H1 (cell line): ENCODE results near the gene FAM228B. TPM values are rescaled to one million over a fixed set of nuclear protein-coding genes. Genes with fewer than 3 reads are reported as not detected.
A peak's percentile ranks its signal among the peaks of the same experiment; 100 is the strongest.

Experiments used
- CTCF ChIA-PET: fragments of 300-600 bp; sonication (Branson Sonifier 250); formaldehyde crosslinking; loops from one replicate; lab custom pipeline; 2021; ENCODE audit not compliant: partially characterized antibody; lab: Charles Lee
- POLR2A ChIA-PET: fragments of 300-600 bp; sonication (Branson Sonifier 250); formaldehyde crosslinking; loops from one replicate; lab custom pipeline; 2021; ENCODE audit warnings: inconsistent platforms; ENCODE audit not compliant: partially characterized antibody; lab: Charles Lee
- DNase-seq, 2 experiments: peaks; one replicate each; pipeline versions ENCODE4 v3.0.0 to v3.0.0-alpha.2; 2010 to 2022; ENCODE audit warnings: low spot score in 2 of 2, low read depth in 1 of 2, mixed read lengths in 1 of 2
- FAIRE-seq: peaks from 2 replicates; lab custom pipeline; 2011; peaks lifted over from hg19 to GRCh38; lab: Jason Lieb, UNC
- H2AFZ ChIP-seq: 2 replicates; pipeline ENCODE4 v1.8.1; 2012; ENCODE audit warnings: low read length, inconsistent platforms
- H2AK5ac ChIP-seq: 2 replicates; pipeline ENCODE4 v1.6.1; 2013; ENCODE audit warnings: low read depth, low read length
- H2BK120ac ChIP-seq: replicated peaks from 2 replicates; pipeline ENCODE3; 2013; ENCODE audit warnings: low read depth, low read length, inconsistent platforms
- H2BK12ac ChIP-seq: 2 replicates; pipeline ENCODE4 v1.6.1; 2013; ENCODE audit warnings: low read depth, low read length
- H2BK15ac ChIP-seq: 2 replicates; pipeline ENCODE4 v1.6.1; 2013; ENCODE audit warnings: low read length
- H2BK20ac ChIP-seq: 2 replicates; pipeline ENCODE4 v1.6.1; 2013; ENCODE audit warnings: low read length
- H2BK5ac ChIP-seq: 2 replicates; pipeline ENCODE4 v1.6.1; 2013; ENCODE audit warnings: low read depth, low read length
- H3K14ac ChIP-seq: 2 replicates; pipeline ENCODE4 v1.6.1; 2013; ENCODE audit warnings: inconsistent platforms; ENCODE audit not compliant: insufficient read length
- H3K18ac ChIP-seq: 2 replicates; pipeline ENCODE4 v1.6.1; 2013; ENCODE audit warnings: low read length; ENCODE audit errors: extremely low read depth
- H3K23ac ChIP-seq: 2 replicates; pipeline ENCODE4 v1.6.1; 2013; ENCODE audit warnings: inconsistent platforms; ENCODE audit not compliant: insufficient read length
- H3K23me2 ChIP-seq: 2 replicates; pipeline ENCODE4 v1.6.1; 2013; ENCODE audit warnings: low read depth, low read length
- H3K27ac ChIP-seq: 2 replicates; pipeline ENCODE4 v1.6.1; 2011; ENCODE audit warnings: low read depth, low read length, inconsistent platforms
- H3K27me3 ChIP-seq, 4 experiments: replicated peaks in 1 of 4; 1 replicate in 1 of 4; 2 replicates in 3 of 4; pipeline versions ENCODE4 v1.6.1 to v1.8.1; 2011 to 2013; ENCODE audit warnings: low read length in 3 of 4, mild to moderate bottlenecking in 3 of 4, inconsistent platforms in 2 of 4, mixed read lengths in 2 of 4, moderate library complexity in 1 of 4; ENCODE audit not compliant: control insufficient read depth in 3 of 4, insufficient read depth in 3 of 4; ENCODE audit errors: extremely low read depth in 1 of 4
- H3K36me3 ChIP-seq, 4 experiments: 2 replicates each; pipeline versions ENCODE4 v1.6.1 to v1.8.1; 2011 to 2013; ENCODE audit warnings: mild to moderate bottlenecking in 4 of 4, low read length in 3 of 4, moderate library complexity in 2 of 4, control low read depth in 1 of 4, inconsistent platforms in 1 of 4; ENCODE audit not compliant: insufficient read depth in 4 of 4, control insufficient read depth in 2 of 4
- H3K4ac ChIP-seq: replicated peaks from 2 replicates; pipeline ENCODE3; 2013; ENCODE audit warnings: low read length, low read depth, mixed read lengths, inconsistent platforms; ENCODE audit not compliant: insufficient read length
- H3K4me1 ChIP-seq, 4 experiments: replicated peaks in 1 of 4; 1 replicate in 1 of 4; 2 replicates in 3 of 4; pipeline versions ENCODE4 v1.6.1 to v1.8.1; 2011 to 2013; ENCODE audit warnings: low read length in 3 of 4, inconsistent platforms in 2 of 4, mixed read lengths in 1 of 4; ENCODE audit not compliant: insufficient read depth in 4 of 4, control insufficient read depth in 3 of 4
- H3K4me2 ChIP-seq, 2 experiments: 2 replicates each; pipeline versions ENCODE4 v1.6.1 to v1.8.1; 2011 to 2013; ENCODE audit warnings: low read depth in 2 of 2, low read length in 2 of 2, control low read depth in 1 of 2, inconsistent platforms in 1 of 2, mild to moderate bottlenecking in 1 of 2; ENCODE audit not compliant: insufficient read depth in 1 of 2
- H3K4me3 ChIP-seq, 4 experiments: fragments of 200-600, 300-600 bp in 1 of 4; sonication (generic), shearing (Covaris generic), sonication (Bioruptor Twin) in 1 of 4; 2 replicates each; pipeline versions ENCODE4 v1.5.1 to v1.8.1; 2011 to 2016; ENCODE audit warnings: low read length in 4 of 4, low read depth in 3 of 4, control low read depth in 2 of 4, inconsistent platforms in 2 of 4, mild to moderate bottlenecking in 2 of 4, mixed read lengths in 1 of 4, moderate library complexity in 1 of 4; ENCODE audit not compliant: insufficient read depth in 2 of 4; ENCODE audit errors: extremely low read depth in 1 of 4
- H3K56ac ChIP-seq: replicated peaks from 2 replicates; pipeline ENCODE3; 2013; ENCODE audit warnings: low read depth, mild to moderate bottlenecking, mixed read lengths, low read length, inconsistent platforms; ENCODE audit not compliant: insufficient read length
- H3K79me1 ChIP-seq: 2 replicates; pipeline ENCODE4 v1.6.1; 2013; ENCODE audit warnings: low read depth, low read length, control low read depth
- H3K79me2 ChIP-seq, 2 experiments: 2 replicates each; pipeline versions ENCODE4 v1.6.1 to v1.8.1; 2012 to 2013; ENCODE audit warnings: low read length in 2 of 2, mild to moderate bottlenecking in 2 of 2, inconsistent platforms in 1 of 2; ENCODE audit not compliant: insufficient read depth in 2 of 2, control insufficient read depth in 1 of 2
- H3K9ac ChIP-seq, 4 experiments: replicated peaks in 1 of 4; 1 replicate in 1 of 4; 2 replicates in 3 of 4; pipeline versions ENCODE4 v1.6.1 to v1.8.1; 2011 to 2013; ENCODE audit warnings: low read depth in 3 of 4, low read length in 3 of 4, control low read depth in 2 of 4, mild to moderate bottlenecking in 2 of 4, moderate library complexity in 2 of 4, inconsistent platforms in 1 of 4; ENCODE audit errors: extremely low read depth in 1 of 4
- H3K9me3 ChIP-seq, 2 experiments: 2 replicates each; pipeline versions ENCODE4 v1.6.1 to v1.8.1; 2012 to 2013; ENCODE audit warnings: mild to moderate bottlenecking in 2 of 2, moderate library complexity in 2 of 2, control low read depth in 1 of 2, inconsistent platforms in 1 of 2, low read depth in 1 of 2, low read length in 1 of 2, mixed read lengths in 1 of 2; ENCODE audit not compliant: insufficient read depth in 2 of 2
- H4K20me1 ChIP-seq, 2 experiments: replicated peaks in 1 of 2; 2 replicates each; pipeline versions ENCODE3 to v1.8.1; 2011 to 2013; ENCODE audit warnings: inconsistent platforms in 2 of 2, low read length in 2 of 2, mild to moderate bottlenecking in 1 of 2; ENCODE audit not compliant: insufficient read depth in 2 of 2, control insufficient read depth in 1 of 2
- H4K5ac ChIP-seq: 2 replicates; pipeline ENCODE4 v1.6.1; 2013; ENCODE audit warnings: low read length, low read depth, mixed read lengths, inconsistent platforms; ENCODE audit not compliant: insufficient read length
- H4K8ac ChIP-seq: 2 replicates; pipeline ENCODE4 v1.8.0; 2013; ENCODE audit warnings: mild to moderate bottlenecking, moderate library complexity, low read length, inconsistent platforms; ENCODE audit not compliant: insufficient read depth; ENCODE audit errors: extremely low read depth
- H4K91ac ChIP-seq: replicated peaks from 2 replicates; pipeline ENCODE3; 2013; ENCODE audit warnings: low read length, mixed read lengths, inconsistent platforms; ENCODE audit not compliant: insufficient read length
- ASH2L ChIP-seq: fragments of 200-600, 300-600 bp; sonication (generic); IDR thresholded peaks from one replicate; pipeline ENCODE4 v1.7.1; 2017; ENCODE audit warnings: low read length
- CHD2 ChIP-seq: IDR thresholded peaks from 2 replicates; pipeline ENCODE4 v1.6.1; 2012; ENCODE audit warnings: low read length, improper control_type of control experiment
- KDM1A ChIP-seq: fragments of 200-600, 300-600 bp; sonication (generic); IDR thresholded peaks from 2 replicates; pipeline ENCODE4 v1.7.1; 2016; ENCODE audit warnings: mild to moderate bottlenecking, low read length, borderline replicate concordance
- POLR2AphosphoS5 ChIP-seq: IDR thresholded peaks from 2 replicates; pipeline ENCODE4 v1.6.1; 2011; ENCODE audit warnings: low read depth, low read length
- RFX5 ChIP-seq: IDR thresholded peaks from 2 replicates; pipeline ENCODE4 v1.6.1; 2011; ENCODE audit warnings: low read depth, low read length, improper control_type of control experiment, borderline replicate concordance
- RXRA ChIP-seq: IDR thresholded peaks from 2 replicates; pipeline ENCODE4 v1.6.1; 2011; ENCODE audit warnings: low read depth, mild to moderate bottlenecking, low read length, moderate library complexity; ENCODE audit not compliant: insufficient read depth
- SP2 ChIP-seq: IDR thresholded peaks from 2 replicates; pipeline ENCODE4 v1.6.1; 2012; ENCODE audit warnings: mild to moderate bottlenecking, low read length, inconsistent platforms
- SRF ChIP-seq: IDR thresholded peaks from 2 replicates; pipeline ENCODE4 v1.6.1; 2011; ENCODE audit warnings: mild to moderate bottlenecking, low read depth, low read length, moderate library complexity
- TBP ChIP-seq: IDR thresholded peaks from 2 replicates; pipeline ENCODE4 v1.6.1; 2011; ENCODE audit warnings: low read depth, low read length, improper control_type of control experiment
- WGBS, 2 experiments: shearing (Covaris generic) in 1 of 2; methylation state at CpG; one replicate each; pipeline versions ENCODE4 v1.1.6 to v1.1.7; 2013 to 2015; ENCODE audit warnings: low lambda C conversion rate in 2 of 2, mixed read lengths in 2 of 2, inconsistent platforms in 1 of 2, low coverage in 1 of 2, missing lambda C conversion rate in 1 of 2; ENCODE audit not compliant: insufficient replicate concordance in 2 of 2, insufficient coverage in 1 of 2, insufficient read length in 1 of 2; ENCODE audit errors: extremely low coverage in 1 of 2, missing lambda C conversion rate in 1 of 2; 5-methylcytosine and 5-hydroxymethylcytosine counted together
- polyA plus RNA-seq, 7 experiments: library from polyadenylated mRNA; depleted of rRNA in 3 of 7; stranded (reverse) in 5 of 7; unstranded in 2 of 7; fragments of >200 nt in 5 of 7; fragments of 200-250 nt in 2 of 7; gene quantifications; 1 replicate in 5 of 7; 2 replicates in 1 of 7; 4 replicates in 1 of 7; pipeline versions ENCODE4 v1.2.1 to v1.2.3, GENCODE V29; 2011 to 2013; ENCODE audit warnings: missing spikeins in 2 of 7, mixed read lengths in 2 of 7
- total RNA-seq: library from RNA; stranded (reverse); fragmentation: NEBNext Ultra II Directional; extraction: Animal tissue kit (Norgen Biotek cat#: 25700); gene quantifications from 2 replicates; pipeline ENCODE4 v1.2.1, GENCODE V29; 2021
- TF ChIP-seq, protein P1 (sequence below): IDR thresholded peaks from 2 replicates; pipeline ENCODE4 v1.6.1; 2012; ENCODE audit warnings: low read length, inconsistent platforms
- TF ChIP-seq, protein P2 (sequence below): IDR thresholded peaks from 2 replicates; pipeline ENCODE4 v1.6.1; 2011; ENCODE audit warnings: low read length, improper control_type of control experiment
- TF ChIP-seq, protein P3 (sequence below): IDR thresholded peaks from 2 replicates; pipeline ENCODE4 v1.6.1; 2012; ENCODE audit warnings: inconsistent platforms

The FAM228B gene
- total and polyA plus RNA-seq, 2 of the 8 experiments (the other 6 are each of a cell fraction or from before 2014, with no cell fraction given), result 1.4 to 3.2 TPM

DNA sequence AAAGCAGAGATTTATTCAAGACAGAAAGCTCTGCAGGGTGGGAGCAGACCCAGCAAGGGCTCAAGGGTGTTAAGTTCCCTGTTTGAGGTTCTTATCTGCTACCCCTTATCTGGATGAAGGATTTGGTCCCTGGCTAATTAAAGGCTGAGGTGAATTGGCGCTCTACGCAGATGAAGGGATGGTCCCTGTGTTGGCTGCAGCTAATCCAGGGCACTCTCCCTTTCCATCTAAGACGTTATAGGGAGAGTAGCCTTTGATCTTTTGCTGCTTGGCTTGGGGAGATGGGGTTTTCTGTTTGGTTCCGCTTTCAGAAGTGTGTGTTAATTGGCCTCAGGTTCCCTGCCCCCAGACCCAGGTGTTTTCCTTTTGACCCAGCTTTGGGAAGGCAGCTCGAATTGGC lies 68.6 kb downstream of the FAM228B start:
- H3K79me2 ChIP-seq, result no peaks in the 10 kb centered on the region
- H3K27me3 ChIP-seq, result peaks cover 0 to 2% (median 0%) of the 10 kb centered on the region in 4 experiments; a peak in 3 of 7 replicates
- no peak overlapping the region for H2BK20ac ChIP-seq
- H2AK5ac ChIP-seq, result no peak overlapping the region
- CTCF ChIA-PET, result interaction anchor here (2.3 kb wide), 1 partner anchor 10 kb away, joined by 9 read pairs; no protein-coding TSS in a partner anchor
- no peaks in the 10 kb centered on the region for H3K23me2 ChIP-seq
- no peaks in the 10 kb centered on the region for H3K9me3 ChIP-seq
- no peak overlapping the region for H4K91ac ChIP-seq
- 89% methylated on average over 5 of the region's 5 CpGs; no CpG with 5 or more reads in 1 of the 2 experiments for WGBS, 2 experiments
- H3K36me3 ChIP-seq, result no peaks in the 10 kb centered on the region
- no peak overlapping the region for H3K23ac ChIP-seq
- H3K18ac ChIP-seq, result no peak overlapping the region
- H2BK15ac ChIP-seq, result no peak overlapping the region
- no peak overlapping the region for H3K56ac ChIP-seq
- H2BK120ac ChIP-seq, result no peak overlapping the region
- no peaks in the 10 kb centered on the region for H4K20me1 ChIP-seq
- no peak overlapping the region for H3K14ac ChIP-seq
- no peak overlapping the region for H4K5ac ChIP-seq
- H3K4ac ChIP-seq, result no peak overlapping the region
- H4K8ac ChIP-seq, result no peak overlapping the region
- DNase-seq (peak in 1 of 2 experiments; percentile 29), FAIRE-seq (no peak)
- H3K9ac ChIP-seq, result no peak overlapping the region
- H2BK5ac ChIP-seq, result no peak overlapping the region
- no peaks in the 10 kb centered on the region for H3K79me1 ChIP-seq
- H2BK12ac ChIP-seq, result no peak overlapping the region
- no peak overlapping the region for H3K4me2 ChIP-seq
- no peak overlapping the region for H3K27ac ChIP-seq
- no peak overlapping the region for H2AFZ ChIP-seq
- H3K4me1 ChIP-seq, result no peaks in the 10 kb centered on the region
- H3K4me3 ChIP-seq, result no peak overlapping the region
- POLR2A ChIA-PET, result no interaction called here
- TF ChIP-seq, protein P1, sequence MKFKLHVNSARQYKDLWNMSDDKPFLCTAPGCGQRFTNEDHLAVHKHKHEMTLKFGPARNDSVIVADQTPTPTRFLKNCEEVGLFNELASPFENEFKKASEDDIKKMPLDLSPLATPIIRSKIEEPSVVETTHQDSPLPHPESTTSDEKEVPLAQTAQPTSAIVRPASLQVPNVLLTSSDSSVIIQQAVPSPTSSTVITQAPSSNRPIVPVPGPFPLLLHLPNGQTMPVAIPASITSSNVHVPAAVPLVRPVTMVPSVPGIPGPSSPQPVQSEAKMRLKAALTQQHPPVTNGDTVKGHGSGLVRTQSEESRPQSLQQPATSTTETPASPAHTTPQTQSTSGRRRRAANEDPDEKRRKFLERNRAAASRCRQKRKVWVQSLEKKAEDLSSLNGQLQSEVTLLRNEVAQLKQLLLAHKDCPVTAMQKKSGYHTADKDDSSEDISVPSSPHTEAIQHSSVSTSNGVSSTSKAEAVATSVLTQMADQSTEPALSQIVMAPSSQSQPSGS, result no peak
- TF ChIP-seq SRF (no peak), TBP (no peak), CHD2 (no peak), KDM1A (no peak), POLR2AphosphoS5 (no peak), RFX5 (no peak), ASH2L (no peak), SP2 (no peak), RXRA (no peak)
- TF ChIP-seq, protein P2, sequence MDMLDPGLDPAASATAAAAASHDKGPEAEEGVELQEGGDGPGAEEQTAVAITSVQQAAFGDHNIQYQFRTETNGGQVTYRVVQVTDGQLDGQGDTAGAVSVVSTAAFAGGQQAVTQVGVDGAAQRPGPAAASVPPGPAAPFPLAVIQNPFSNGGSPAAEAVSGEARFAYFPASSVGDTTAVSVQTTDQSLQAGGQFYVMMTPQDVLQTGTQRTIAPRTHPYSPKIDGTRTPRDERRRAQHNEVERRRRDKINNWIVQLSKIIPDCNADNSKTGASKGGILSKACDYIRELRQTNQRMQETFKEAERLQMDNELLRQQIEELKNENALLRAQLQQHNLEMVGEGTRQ, result no peak
- TF ChIP-seq, protein P3, sequence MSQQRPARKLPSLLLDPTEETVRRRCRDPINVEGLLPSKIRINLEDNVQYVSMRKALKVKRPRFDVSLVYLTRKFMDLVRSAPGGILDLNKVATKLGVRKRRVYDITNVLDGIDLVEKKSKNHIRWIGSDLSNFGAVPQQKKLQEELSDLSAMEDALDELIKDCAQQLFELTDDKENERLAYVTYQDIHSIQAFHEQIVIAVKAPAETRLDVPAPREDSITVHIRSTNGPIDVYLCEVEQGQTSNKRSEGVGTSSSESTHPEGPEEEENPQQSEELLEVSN, result no peak
